GM12874 (cell line): ENCODE results near the gene TMIE.

Experiments used
- TF ChIP-seq, protein P1 (sequence below): IDR thresholded peaks from 2 replicates; pipeline ENCODE4 v1.5.1; 2011; ENCODE audit warnings: low read depth, mild to moderate bottlenecking, control low read depth, low read length, moderate library complexity; ENCODE audit not compliant: insufficient read depth

TMIE gene

DNA sequence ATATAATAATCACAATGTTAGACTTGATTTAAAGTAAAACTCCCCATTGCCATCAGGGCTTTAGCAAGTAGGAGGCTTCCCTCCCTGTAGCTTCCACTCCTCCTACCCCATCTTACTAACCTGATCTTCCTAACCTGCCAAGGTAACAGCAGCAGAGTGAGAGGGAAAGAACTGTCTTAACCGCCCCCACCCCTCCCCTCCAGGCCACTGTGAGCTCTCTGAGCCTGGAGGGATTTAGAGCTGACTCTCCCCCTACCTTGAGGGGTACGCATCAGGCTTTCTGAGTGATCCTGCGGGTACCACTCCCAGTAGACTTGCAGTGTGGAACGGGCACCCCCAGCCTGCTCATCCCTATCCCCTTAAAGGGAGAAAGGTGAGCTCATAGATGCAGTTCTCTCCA is 27.8 kb downstream of the TMIE start:
- TF ChIP-seq, protein P1, sequence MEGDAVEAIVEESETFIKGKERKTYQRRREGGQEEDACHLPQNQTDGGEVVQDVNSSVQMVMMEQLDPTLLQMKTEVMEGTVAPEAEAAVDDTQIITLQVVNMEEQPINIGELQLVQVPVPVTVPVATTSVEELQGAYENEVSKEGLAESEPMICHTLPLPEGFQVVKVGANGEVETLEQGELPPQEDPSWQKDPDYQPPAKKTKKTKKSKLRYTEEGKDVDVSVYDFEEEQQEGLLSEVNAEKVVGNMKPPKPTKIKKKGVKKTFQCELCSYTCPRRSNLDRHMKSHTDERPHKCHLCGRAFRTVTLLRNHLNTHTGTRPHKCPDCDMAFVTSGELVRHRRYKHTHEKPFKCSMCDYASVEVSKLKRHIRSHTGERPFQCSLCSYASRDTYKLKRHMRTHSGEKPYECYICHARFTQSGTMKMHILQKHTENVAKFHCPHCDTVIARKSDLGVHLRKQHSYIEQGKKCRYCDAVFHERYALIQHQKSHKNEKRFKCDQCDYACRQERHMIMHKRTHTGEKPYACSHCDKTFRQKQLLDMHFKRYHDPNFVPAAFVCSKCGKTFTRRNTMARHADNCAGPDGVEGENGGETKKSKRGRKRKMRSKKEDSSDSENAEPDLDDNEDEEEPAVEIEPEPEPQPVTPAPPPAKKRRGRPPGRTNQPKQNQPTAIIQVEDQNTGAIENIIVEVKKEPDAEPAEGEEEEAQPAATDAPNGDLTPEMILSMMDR = no peak

DNA sequence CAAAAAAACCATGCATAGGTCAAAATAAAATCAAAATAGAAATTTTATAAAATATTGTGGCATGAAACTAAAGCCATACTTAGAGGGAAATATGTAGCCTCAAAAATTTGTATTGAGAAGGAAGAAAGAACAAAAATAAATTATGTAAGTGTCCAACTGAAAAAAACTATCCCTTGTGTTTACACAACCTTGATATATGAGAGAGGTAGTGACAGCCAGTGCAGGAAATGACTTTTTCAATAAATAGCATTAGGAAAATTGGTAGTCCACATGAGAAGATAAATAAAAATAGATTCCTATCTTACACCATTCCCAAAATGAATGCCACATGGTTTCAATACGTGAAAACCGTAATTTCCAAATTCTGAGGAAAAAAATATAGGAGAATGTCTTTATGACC is 29.6 kb downstream of the TMIE start:
- TF ChIP-seq, protein P1 = no peak

DNA sequence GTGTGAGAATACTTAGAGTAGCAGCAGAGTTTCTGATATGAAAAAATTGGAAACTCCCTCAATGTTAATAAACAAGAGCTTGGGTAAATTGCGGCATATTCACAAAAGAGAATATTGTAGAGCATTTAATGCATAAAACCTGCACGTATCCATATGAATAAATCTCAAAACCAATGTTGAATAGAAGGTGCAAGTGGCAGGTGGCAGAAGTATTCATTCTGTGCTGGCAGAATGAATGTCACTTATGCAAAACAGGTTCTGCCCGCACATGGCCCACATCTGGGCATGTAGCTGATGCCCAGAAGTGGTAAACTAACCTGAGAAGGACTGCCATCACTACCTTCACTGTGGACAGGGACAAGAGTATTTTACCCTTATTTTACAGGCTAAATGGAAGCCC is 30.6 kb downstream of the TMIE start:
- TF ChIP-seq, protein P1 = no peak

DNA sequence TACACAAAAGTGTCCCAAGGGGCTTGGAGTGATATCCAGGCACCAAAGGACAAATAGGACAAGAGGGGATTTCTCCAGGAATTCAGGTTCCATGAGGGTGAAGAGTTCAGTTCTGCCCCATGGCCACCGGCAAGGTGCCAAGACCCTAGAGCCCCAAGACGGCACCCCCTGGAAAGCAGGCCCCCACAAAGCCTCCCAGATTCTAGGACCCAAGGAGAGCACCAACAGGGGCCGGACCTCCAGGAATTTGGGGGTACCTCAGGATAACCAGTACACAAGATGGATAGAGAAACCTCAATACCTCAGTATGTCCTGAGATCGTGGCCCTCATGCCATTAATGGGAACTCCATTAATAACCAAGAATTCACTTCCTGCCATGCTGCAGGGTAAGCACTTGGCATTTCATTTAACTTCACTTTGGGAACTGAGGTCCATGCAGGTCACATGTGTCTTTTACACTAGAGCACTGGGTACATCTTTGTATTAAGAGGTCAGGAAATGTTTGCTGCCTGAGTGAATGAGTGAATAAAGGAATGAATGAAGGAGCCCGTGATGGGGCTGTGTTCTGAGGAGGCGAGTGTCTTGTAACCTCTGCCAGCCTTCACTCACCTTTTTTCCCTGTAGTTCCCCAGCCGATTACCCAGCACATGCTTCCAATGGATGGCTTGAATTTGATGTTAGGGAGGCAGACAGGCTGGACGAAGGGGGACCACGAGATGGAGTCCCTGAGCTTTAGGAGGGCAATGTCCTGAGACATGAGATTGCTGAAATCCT is 32.0 kb downstream of the TMIE start:
- TF ChIP-seq, protein P1 = no peak

DNA sequence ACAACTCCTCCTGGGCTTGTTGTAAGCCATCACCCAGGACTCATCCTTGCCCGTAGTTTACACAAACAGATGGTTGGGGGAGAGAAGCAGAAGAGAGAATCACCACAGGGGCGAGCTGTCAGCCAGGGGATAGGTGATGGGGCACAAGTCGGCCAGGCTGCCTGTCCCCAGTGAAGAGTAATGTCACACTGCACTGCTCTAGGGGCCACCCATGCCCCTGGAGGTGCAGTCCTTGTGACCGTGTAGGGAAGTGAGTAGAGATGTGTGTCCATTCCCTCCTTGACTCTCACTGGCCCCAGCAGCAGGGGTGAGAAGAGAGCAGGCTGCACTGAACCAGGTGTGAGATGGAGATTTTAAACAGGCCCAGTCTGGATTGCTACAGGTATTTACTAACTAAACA is 33.6 kb downstream of the TMIE start:
- TF ChIP-seq, protein P1 = no peak

DNA sequence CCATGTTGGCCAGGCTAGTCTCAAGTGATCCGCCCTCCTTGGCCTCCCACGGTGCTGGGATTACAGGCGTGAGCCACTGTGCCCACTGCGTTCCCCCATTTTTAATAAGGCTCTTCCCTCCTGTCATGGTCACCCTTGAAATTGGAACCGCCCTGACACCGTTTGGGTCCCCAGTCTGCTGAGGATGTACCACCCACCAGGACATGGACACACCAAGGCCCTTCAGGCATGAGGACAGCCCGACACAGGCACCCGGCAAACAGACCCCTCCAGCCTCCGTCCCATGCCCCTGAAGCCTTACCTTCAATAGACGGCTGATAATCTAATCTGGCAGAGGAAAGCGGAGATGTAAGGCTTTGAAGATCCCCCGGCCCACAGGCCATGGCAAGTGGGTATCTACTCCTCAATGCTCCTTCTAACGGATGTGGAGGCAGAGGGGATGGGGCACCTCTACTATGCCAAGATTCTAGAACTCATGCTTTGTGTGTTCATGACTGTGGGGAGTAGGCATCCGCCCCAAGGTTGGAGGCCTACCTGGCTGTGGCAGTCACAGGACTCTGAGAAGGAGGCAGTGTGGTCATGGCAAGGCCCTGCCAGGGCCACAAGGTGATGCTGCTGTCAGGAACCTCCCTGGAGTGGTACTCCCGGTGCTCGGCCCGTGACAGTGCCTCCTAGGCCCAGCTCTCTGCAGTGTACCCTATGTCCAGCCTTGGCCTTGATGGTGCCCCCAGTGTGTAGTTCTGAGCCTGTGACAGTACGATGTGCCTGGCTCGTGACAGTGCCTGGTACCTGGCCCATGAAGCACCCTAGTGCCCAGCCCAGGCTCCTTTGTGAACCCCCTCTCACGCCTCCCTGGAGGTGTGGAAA is 35.0 kb downstream of the TMIE start:
- TF ChIP-seq, protein P1 = no peak

DNA sequence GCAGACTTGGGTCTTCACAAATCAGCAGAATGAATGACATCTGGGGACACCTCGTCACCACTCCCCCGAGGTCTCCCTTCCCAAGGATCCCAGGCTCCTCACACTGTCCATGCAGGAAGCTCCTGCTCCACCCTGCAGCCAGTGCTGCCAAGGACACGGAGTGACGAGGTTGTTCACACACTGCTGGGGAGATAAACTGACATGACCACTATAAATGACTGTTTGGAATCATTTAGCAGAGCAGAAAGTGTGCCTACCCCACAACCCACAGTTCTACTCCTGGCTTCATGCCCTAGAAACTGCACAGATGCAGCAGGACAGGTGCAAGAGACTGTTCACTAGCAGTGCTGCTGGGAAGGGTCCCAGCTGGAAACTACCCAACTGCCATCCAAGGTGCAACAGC is 36.1 kb downstream of the TMIE start:
- TF ChIP-seq, protein P1 = no peak
